K562 (cell line): ENCODE data around the gene ITGB5.

Experiments used
- CEBPB ChIP-seq: fragments of 450-650 bp; IDR thresholded peaks from 2 replicates; pipeline ENCODE4 v1.6.1; 2016; ENCODE audit warnings: missing genetic modification characterization, missing compliant biosample characterization
- PML ChIP-seq: IDR thresholded peaks from 2 replicates; pipeline ENCODE4 v1.6.1; 2012; ENCODE audit warnings: low read length, inconsistent platforms
- ZNF263 ChIP-seq: sonication (generic); formaldehyde crosslinking; IDR thresholded peaks from 2 replicates; pipeline ENCODE4 v1.8.0; 2022; ENCODE audit warnings: mild to moderate bottlenecking, missing genetic modification reagents, borderline replicate concordance
- ZNF274 ChIP-seq: IDR thresholded peaks from 2 replicates; pipeline ENCODE4 v1.6.1; 2011; ENCODE audit warnings: low read depth, mild to moderate bottlenecking, low read length, moderate library complexity, borderline replicate concordance
- ZNF354B ChIP-seq: fragments of 250-450 bp; sonication (Bioruptor Pico); IDR thresholded peaks from 2 replicates; pipeline ENCODE4 v1.4.0; 2020
- ZZZ3 ChIP-seq: fragments of 450-650 bp; IDR thresholded peaks from 2 replicates; pipeline ENCODE4 v1.6.1; 2016; ENCODE audit warnings: antibody characterized with exemption, mild to moderate bottlenecking, moderate library complexity

GRCh38 chr3:124881976-124882697, 5.0 kb downstream of the ITGB5 start:
- TF ChIP-seq ZNF274, result no peak
- TF ChIP-seq PML, result no peak
- no peak for TF ChIP-seq CEBPB
- no peak for TF ChIP-seq ZNF263 (CRISPR knock-in tag)
- no peak for TF ChIP-seq ZZZ3
- no peak for TF ChIP-seq ZNF354B
